Mesenchymal stem cell (in vitro differentiated cells and primary cell): ENCODE data around the gene ZNF561.
"Not testable (repeated sequence)": the region's sequence is repeated elsewhere in the genome, so short reads cannot be mapped to it uniquely, and the experiment has no call there.

Source experiments
- DNase-seq: peaks from one replicate; pipeline ENCODE4 v3.0.0-alpha.2; 2013
- H2AFZ ChIP-seq: one replicate; pipeline ENCODE4 v1.6.1; 2013; ENCODE audit warnings: low read depth, mild to moderate bottlenecking, control low read depth, inconsistent platforms, low read length, moderate library complexity
- H2AK5ac ChIP-seq: 2 replicates; pipeline ENCODE4 v1.6.1; 2013; ENCODE audit warnings: low read length, moderate library complexity, mild to moderate bottlenecking, inconsistent platforms; ENCODE audit not compliant: severe bottlenecking
- H2BK120ac ChIP-seq: one replicate; pipeline ENCODE4 v1.6.1; 2013; ENCODE audit warnings: low read depth, mild to moderate bottlenecking, inconsistent platforms, low read length, moderate library complexity
- H2BK12ac ChIP-seq, 2 experiments: one replicate each; pipeline ENCODE4 v1.6.1; 2013; ENCODE audit warnings: inconsistent platforms in 2 of 2, low read length in 2 of 2, mild to moderate bottlenecking in 2 of 2, moderate library complexity in 2 of 2, control low read depth in 1 of 2
- H2BK15ac ChIP-seq: one replicate; pipeline ENCODE4 v1.6.1; 2013; ENCODE audit warnings: mild to moderate bottlenecking, low read depth, inconsistent platforms; ENCODE audit not compliant: poor library complexity, severe bottlenecking
- H2BK5ac ChIP-seq: 2 replicates; pipeline ENCODE4 v1.6.1; 2013; ENCODE audit warnings: low read depth, mild to moderate bottlenecking, low read length, control low read depth, inconsistent platforms; ENCODE audit not compliant: poor library complexity, severe bottlenecking
- H3K14ac ChIP-seq, 2 experiments: one replicate each; pipeline ENCODE4 v1.6.1; 2013; ENCODE audit warnings: inconsistent platforms in 2 of 2, low read length in 2 of 2, control low read depth in 1 of 2, mild to moderate bottlenecking in 1 of 2, moderate library complexity in 1 of 2
- H3K18ac ChIP-seq, 2 experiments: one replicate each; pipeline ENCODE4 v1.6.1; 2013; ENCODE audit warnings: inconsistent platforms in 2 of 2, low read length in 2 of 2, control low read depth in 1 of 2, low read depth in 1 of 2, mild to moderate bottlenecking in 1 of 2
- H3K23ac ChIP-seq, 2 experiments: one replicate each; pipeline ENCODE4 v1.6.1; 2013; ENCODE audit warnings: inconsistent platforms in 2 of 2, low read length in 2 of 2, mild to moderate bottlenecking in 2 of 2, moderate library complexity in 2 of 2, control low read depth in 1 of 2
- H3K27ac ChIP-seq: 2 replicates; pipeline ENCODE4 v1.5.1; 2013; ENCODE audit warnings: mild to moderate bottlenecking, moderate library complexity, low read length, control low read depth, inconsistent platforms; ENCODE audit not compliant: poor library complexity, severe bottlenecking
- H3K27me3 ChIP-seq, 2 experiments: 2 replicates each; pipeline versions ENCODE4 v1.6.1 to v1.7.0; 2013; ENCODE audit warnings: low read length in 2 of 2, mild to moderate bottlenecking in 2 of 2, moderate library complexity in 2 of 2, control low read depth in 1 of 2, inconsistent platforms in 1 of 2; ENCODE audit not compliant: control insufficient read depth in 1 of 2, insufficient read depth in 1 of 2
- H3K36me3 ChIP-seq, 2 experiments: 2 replicates each; pipeline versions ENCODE4 v1.6.1 to v1.7.0; 2013; ENCODE audit warnings: low read length in 2 of 2, control low read depth in 1 of 2, inconsistent platforms in 1 of 2, low read depth in 1 of 2, mild to moderate bottlenecking in 1 of 2; ENCODE audit not compliant: insufficient read depth in 2 of 2, control insufficient read depth in 1 of 2
- H3K4ac ChIP-seq, 2 experiments: one replicate each; pipeline ENCODE4 v1.6.1; 2013; ENCODE audit warnings: inconsistent platforms in 2 of 2, low read length in 2 of 2, mild to moderate bottlenecking in 2 of 2, moderate library complexity in 2 of 2, control low read depth in 1 of 2, low read depth in 1 of 2
- H3K4me1 ChIP-seq: 2 replicates; pipeline ENCODE4 v1.6.1; 2013; ENCODE audit warnings: low read depth, low read length, control low read depth; ENCODE audit not compliant: control insufficient read depth, insufficient read depth
- H3K4me2 ChIP-seq: 2 replicates; pipeline ENCODE4 v1.6.1; 2013; ENCODE audit warnings: low read length, mild to moderate bottlenecking, inconsistent platforms; ENCODE audit not compliant: poor library complexity, severe bottlenecking
- H3K4me3 ChIP-seq, 2 experiments: 2 replicates each; pipeline versions ENCODE4 v1.5.1 to v1.7.0; 2013; ENCODE audit warnings: low read length in 2 of 2, mild to moderate bottlenecking in 2 of 2, control low read depth in 1 of 2, low read depth in 1 of 2; ENCODE audit not compliant: insufficient read depth in 1 of 2
- H3K79me1 ChIP-seq: replicated peaks from 2 replicates; pipeline ENCODE4 v1.6.1; 2013; ENCODE audit warnings: mild to moderate bottlenecking, control low read depth, low read length, inconsistent platforms; ENCODE audit not compliant: poor library complexity, severe bottlenecking
- H3K9ac ChIP-seq: 2 replicates; pipeline ENCODE4 v1.7.0; 2013; ENCODE audit warnings: mild to moderate bottlenecking, low read length, moderate library complexity
- H3K9me3 ChIP-seq: 2 replicates; pipeline ENCODE4 v1.7.0; 2013; ENCODE audit warnings: mild to moderate bottlenecking, low read length; ENCODE audit not compliant: control insufficient read depth
- H4K8ac ChIP-seq: one replicate; pipeline ENCODE4 v1.6.1; 2013; ENCODE audit warnings: inconsistent platforms, mild to moderate bottlenecking, low read length, moderate library complexity
- H4K91ac ChIP-seq: one replicate; pipeline ENCODE4 v1.6.1; 2013; ENCODE audit warnings: mild to moderate bottlenecking, low read length, inconsistent platforms
- WGBS: methylation state at CpG from one replicate; pipeline ENCODE4 v1.1.7; 2013; ENCODE audit warnings: mixed read lengths; 5-methylcytosine and 5-hydroxymethylcytosine counted together

Gene ZNF561

GRCh38 chr19:9653066-9653555 lies 32.1 kb upstream of the ZNF561 start:
- not testable (repeated sequence) for H2AFZ ChIP-seq, H3K4me2 ChIP-seq, H2BK12ac ChIP-seq, H3K14ac ChIP-seq, H2BK15ac ChIP-seq, H2BK120ac ChIP-seq, H3K27ac ChIP-seq, H2AK5ac ChIP-seq, H3K4me1 ChIP-seq, H3K9ac ChIP-seq, H3K18ac ChIP-seq, H2BK5ac ChIP-seq, H3K79me1 ChIP-seq, H4K91ac ChIP-seq, H4K8ac ChIP-seq, H3K4ac ChIP-seq, H3K23ac ChIP-seq, H3K27me3 ChIP-seq, DNase-seq
- H3K36me3 ChIP-seq, result peaks cover 45 to 91% of the 10 kb centered on the region in 2 experiments
- H3K4me3 ChIP-seq, result peak overlapping the region in 1 of 2 experiments; percentile 32
- WGBS, result 100% methylated on average over 1 of the region's 5 CpGs
- peaks cover 78% of the 10 kb centered on the region for H3K9me3 ChIP-seq

DNA sequence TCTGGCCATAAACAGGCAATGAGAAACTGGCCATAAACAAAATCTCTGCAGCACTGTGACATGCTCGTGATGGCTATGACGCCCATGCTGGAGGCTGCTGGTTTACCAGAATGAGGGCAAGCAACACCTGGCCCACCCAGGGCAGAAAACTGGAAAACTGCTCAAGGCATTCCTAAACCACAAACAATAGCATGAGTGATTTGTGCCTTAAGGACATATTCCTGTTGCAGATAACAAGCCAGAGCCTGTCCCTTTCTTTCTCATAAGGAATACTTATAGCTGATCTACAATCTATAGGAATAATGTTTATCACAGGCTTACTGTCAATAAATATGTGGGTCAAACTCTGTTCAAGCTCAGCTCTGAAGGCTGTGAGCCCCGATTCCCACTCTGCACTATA lies 30.4 kb upstream of the ZNF561 start:
- not testable (repeated sequence) for H3K4ac ChIP-seq, H3K27ac ChIP-seq, H2AK5ac ChIP-seq, H3K4me2 ChIP-seq, H3K79me1 ChIP-seq, H4K8ac ChIP-seq, H4K91ac ChIP-seq, H3K23ac ChIP-seq, H2BK120ac ChIP-seq, H2BK5ac ChIP-seq, DNase-seq, H2AFZ ChIP-seq, H2BK12ac ChIP-seq, H3K27me3 ChIP-seq, H2BK15ac ChIP-seq, H3K4me1 ChIP-seq, H3K9ac ChIP-seq, H3K18ac ChIP-seq, H3K14ac ChIP-seq
- H3K9me3 ChIP-seq, result peaks cover 80% of the 10 kb centered on the region
- 100% methylated on average over 3 of the region's 3 CpGs for WGBS
- H3K4me3 ChIP-seq, result peak overlapping the region in 1 of 2 experiments; percentile 32
- peaks cover 49 to 92% of the 10 kb centered on the region in 2 experiments for H3K36me3 ChIP-seq

DNA sequence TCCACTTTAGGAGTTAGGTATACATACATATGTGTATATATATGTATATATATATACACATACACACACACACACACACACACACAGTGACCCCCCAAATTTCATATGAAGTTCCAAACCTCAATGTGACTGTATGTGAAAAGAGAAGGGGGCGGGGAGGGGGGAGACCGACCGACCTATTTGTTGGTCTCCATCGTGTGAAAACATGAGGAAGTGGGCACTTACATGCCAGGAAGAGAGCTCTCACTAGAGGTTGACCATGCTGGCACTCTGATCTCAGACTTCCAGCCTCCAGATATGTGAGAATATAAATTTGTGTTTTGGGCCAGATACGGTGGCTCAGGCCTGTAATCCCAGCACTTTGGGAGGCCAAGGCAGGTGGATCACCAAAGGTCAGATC lies 29.3 kb upstream of the ZNF561 start:
- no peak overlapping the region for H2AK5ac ChIP-seq
- no peak overlapping the region for H3K18ac ChIP-seq
- H4K8ac ChIP-seq, result no peak overlapping the region
- H2BK120ac ChIP-seq, result no peak overlapping the region
- peaks cover 7% of the 10 kb centered on the region for H3K79me1 ChIP-seq
- no peak overlapping the region for H3K14ac ChIP-seq
- H2BK15ac ChIP-seq, result no peak overlapping the region
- DNase-seq, result no peak
- WGBS, result 92% methylated on average over 5 of the region's 5 CpGs
- no peak overlapping the region for H2BK5ac ChIP-seq
- H2AFZ ChIP-seq, result no peak overlapping the region
- H3K27me3 ChIP-seq, result no peaks in the 10 kb centered on the region
- no peak overlapping the region for H3K4me2 ChIP-seq
- H3K9me3 ChIP-seq, result peaks cover 69% of the 10 kb centered on the region
- no peak overlapping the region for H3K27ac ChIP-seq
- peaks cover 40 to 90% of the 10 kb centered on the region in 2 experiments for H3K36me3 ChIP-seq
- H2BK12ac ChIP-seq, result no peak overlapping the region
- no peak overlapping the region for H3K9ac ChIP-seq
- no peak overlapping the region for H3K4ac ChIP-seq
- H3K4me3 ChIP-seq, result peak overlapping the region in 1 of 2 experiments; percentile 29
- no peak overlapping the region for H4K91ac ChIP-seq
- H3K4me1 ChIP-seq, result no peaks in the 10 kb centered on the region
- no peak overlapping the region for H3K23ac ChIP-seq

GRCh38 chr19:9645472-9645871 lies 24.4 kb upstream of the ZNF561 start:
- no peak overlapping the region for H3K23ac ChIP-seq
- no peak overlapping the region for H2BK5ac ChIP-seq
- no peak overlapping the region for H2BK120ac ChIP-seq
- H3K4me3 ChIP-seq, result no peak overlapping the region
- no peak overlapping the region for H4K8ac ChIP-seq
- no peak overlapping the region for H3K18ac ChIP-seq
- no peak overlapping the region for H2AFZ ChIP-seq
- peaks cover 32% of the 10 kb centered on the region for H3K9me3 ChIP-seq
- no peak overlapping the region for H4K91ac ChIP-seq
- H3K27me3 ChIP-seq, result no peaks in the 10 kb centered on the region
- H3K4ac ChIP-seq, result no peak overlapping the region
- H2BK12ac ChIP-seq, result no peak overlapping the region
- no CpG with 5 or more reads among the region's 1 CpG for WGBS
- no peak overlapping the region for H2AK5ac ChIP-seq
- H3K36me3 ChIP-seq, result peaks cover 37 to 64% of the 10 kb centered on the region in 2 experiments
- no peaks in the 10 kb centered on the region for H3K4me1 ChIP-seq
- H3K27ac ChIP-seq, result no peak overlapping the region
- H3K79me1 ChIP-seq, result peaks cover 9% of the 10 kb centered on the region
- DNase-seq, result no peak
- no peak overlapping the region for H3K4me2 ChIP-seq
- H3K14ac ChIP-seq, result no peak overlapping the region
- no peak overlapping the region for H3K9ac ChIP-seq
- no peak overlapping the region for H2BK15ac ChIP-seq
